Hematopoietic multipotent progenitor cell treated with erythropoietin and hydrocortisone succinate and interleukin-3 and kit ligand, for 4 days (in vitro differentiated cells): ENCODE data around the gene AP3B1.
"Not testable (repeated sequence)": the region's sequence is repeated elsewhere in the genome, so short reads cannot be mapped to it uniquely, and the experiment has no call there.

Experiments used
- DNase-seq: peaks from one replicate; pipeline ENCODE4 v3.0.0-alpha.2; 2015

AP3B1 gene

DNA sequence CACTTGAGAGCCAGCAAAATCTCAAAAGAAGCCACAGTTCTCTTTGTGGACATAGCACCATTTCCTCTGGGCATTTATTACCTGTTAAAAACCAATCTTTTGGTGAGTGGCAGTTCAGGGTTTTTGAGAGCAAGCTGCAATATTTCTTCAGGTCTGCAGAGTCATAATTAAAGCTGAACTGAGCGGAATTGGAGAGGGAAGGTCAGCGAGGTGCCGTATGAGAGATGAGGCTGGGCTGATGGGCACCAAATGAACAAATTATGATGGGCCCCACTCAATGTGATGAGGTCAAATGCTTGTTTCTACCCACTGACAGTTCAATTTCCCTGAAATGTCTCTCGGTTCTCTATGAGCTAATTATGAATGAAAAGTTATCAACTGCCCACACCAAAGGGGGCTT lies 231.9 kb downstream of the AP3B1 start:
- DNase-seq: no peak

GRCh38 chr5:78060421-78060820 lies 234.1 kb downstream of the AP3B1 start:
- DNase-seq: no peak

DNA sequence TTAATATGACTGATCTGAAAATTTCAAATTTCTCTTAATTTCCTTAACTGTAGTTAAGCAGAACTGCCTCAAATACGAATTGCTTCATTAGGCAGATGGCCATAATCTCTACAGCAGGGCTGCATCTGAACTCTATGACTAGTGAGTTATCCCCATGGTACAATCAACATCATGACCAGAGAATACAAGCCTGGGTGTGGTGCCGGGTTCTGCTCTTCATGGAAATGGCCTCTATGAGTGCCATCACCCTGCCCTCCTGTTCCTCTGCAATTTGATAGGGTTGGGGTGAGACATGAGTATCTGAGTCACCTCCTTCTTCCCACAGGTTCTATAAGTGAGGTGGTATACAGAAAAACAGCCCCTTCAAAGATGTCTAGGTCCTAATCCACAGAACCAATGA lies 235.9 kb downstream of the AP3B1 start:
- no peak for DNase-seq

DNA sequence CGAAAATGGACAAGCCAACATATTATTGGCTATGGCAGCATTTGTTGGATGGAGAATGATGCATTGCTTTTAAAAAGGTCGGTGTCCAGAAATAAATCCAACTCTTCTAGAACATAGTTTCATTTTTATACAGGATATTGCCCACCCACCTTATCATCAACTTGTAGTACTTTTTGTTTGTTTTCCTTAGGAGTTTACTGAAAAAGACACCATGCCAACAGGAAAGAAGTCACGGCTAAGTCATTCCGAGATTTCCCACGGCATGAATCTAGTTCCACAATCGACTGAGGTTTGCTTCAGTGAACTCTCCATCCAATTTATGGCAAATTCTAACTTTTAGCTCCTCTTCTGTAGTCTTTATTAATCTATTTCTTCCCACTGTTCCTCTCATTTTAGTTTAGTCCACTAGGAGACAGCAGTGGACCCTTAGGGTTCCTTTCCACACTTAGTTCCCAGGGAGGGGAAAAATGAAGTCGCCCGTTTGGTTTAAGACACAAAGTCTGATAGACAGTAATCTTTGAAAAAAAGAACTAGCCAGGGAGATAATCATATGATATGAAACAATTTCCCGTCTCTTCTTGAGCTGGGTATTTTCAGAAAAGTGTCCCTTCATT lies 237.5 kb downstream of the AP3B1 start:
- DNase-seq: no peak

- DNase-seq: no peak
Measured at GRCh38 chr5:78056053-78056452, 238.4 kb downstream of the AP3B1 start.

GRCh38 chr5:78050888-78051287 lies 243.6 kb downstream of the AP3B1 start:
- DNase-seq: peak; percentile 88

GRCh38 chr5:78046823-78047222 lies 247.7 kb downstream of the AP3B1 start:
- not testable (repeated sequence) for DNase-seq

- DNase-seq: no peak
Measured at GRCh38 chr5:78046006-78046405, 248.5 kb downstream of the AP3B1 start.

DNA sequence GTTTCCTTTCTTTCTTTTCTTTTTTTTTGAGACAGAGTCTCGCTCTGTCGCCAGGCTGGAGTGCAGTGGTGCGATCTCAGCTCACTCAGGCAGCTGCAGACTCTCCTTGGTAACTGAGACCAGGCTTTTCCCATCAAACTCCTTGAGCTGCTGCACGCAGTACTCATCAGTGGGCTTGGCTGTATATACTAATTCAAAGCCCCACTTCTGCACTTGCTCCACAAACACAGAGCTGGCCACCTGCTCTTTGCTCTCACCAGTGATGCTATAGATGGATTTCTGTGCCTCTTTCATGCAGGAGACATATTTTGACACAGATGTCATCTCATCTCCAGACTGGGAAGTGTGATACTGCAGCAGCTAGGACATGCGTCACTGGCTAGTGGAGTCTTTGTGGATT lies 252.7 kb downstream of the AP3B1 start:
- DNase-seq: no peak

GRCh38 chr5:78025540-78025939 lies 269.0 kb downstream of the AP3B1 start:
- no peak for DNase-seq

DNA sequence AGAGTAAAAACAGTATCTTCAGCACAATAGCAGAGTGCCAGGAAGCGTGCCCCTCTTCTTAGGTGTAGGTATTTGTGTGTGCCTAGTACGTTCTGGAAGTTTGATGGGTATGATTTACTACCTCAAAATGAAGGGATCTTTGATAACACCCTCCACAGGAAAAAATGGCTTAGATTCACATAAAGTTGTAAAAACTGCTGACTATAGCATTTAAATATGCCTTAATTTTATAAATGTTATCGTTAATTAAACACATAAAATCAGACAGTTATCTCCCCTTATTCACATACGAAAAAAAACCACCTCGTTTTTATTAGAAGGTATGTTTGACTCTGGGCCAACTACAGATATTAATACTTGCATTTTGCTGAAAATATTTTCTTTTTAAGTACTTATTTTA lies 274.8 kb downstream of the AP3B1 start:
- DNase-seq: no peak

- no peak for DNase-seq
Measured at GRCh38 chr5:78016863-78017529, 277.5 kb downstream of the AP3B1 start.

GRCh38 chr5:78009937-78010527 lies 284.5 kb downstream of the AP3B1 start:
- no peak for DNase-seq

GRCh38 chr5:78008356-78008967 lies 286.0 kb downstream of the AP3B1 start:
- peak; percentile 72 for DNase-seq

DNA sequence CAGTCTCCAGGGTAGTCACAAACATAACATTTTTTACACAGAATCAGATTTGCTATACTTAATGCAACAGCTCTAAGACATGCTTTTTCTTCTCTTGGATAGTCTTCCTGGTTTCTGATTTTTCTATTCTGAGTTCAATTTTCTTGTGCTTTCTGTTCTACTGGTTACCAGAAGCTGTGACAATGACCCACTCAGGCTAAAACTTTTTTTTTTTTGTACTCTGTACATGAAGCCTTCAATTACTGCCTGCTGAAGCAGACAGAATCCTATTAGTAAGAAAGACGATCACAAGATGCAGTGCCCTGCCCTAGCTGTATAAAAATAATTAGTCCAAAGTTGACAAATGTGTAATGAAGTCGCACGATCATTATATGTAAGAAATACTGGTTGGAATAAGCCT lies 287.3 kb downstream of the AP3B1 start:
- DNase-seq: no peak

- no peak for DNase-seq
Measured at GRCh38 chr5:78006449-78006848, 288.0 kb downstream of the AP3B1 start.

DNA sequence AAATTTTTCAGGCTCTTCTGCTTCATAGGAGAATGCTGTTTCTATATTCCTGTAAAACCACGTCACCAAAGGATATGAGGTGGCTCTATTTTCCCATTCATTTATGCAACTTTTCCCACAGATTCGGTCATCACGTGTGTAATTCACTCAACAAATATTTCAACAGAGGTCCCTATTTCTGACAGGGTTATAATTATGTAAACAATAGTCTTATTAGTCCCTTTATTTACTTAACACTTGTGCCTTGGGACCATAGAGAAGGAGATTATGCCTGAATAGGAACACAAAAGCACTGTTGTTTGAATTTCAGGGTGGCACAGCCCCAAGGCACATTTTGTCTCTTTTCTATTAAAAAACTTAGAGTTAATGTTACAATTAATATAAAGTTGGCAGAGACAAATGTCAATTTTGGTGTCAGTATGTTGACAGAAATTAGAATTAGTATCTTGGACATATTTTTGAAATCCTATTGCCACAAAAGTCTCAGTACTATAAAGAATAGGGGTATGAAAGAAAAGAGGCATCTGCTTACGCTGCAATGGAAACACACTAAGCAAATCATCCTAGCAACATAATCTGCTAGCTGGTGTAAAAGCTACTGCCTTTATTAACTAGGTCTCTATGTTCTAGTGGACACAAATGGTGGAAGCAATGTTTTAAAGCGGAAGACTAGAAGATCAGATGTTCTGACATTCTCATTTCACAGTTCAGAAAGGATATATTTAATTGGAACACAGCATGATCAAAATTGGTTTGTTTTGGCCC lies 289.3 kb downstream of the AP3B1 start:
- no peak for DNase-seq

DNA sequence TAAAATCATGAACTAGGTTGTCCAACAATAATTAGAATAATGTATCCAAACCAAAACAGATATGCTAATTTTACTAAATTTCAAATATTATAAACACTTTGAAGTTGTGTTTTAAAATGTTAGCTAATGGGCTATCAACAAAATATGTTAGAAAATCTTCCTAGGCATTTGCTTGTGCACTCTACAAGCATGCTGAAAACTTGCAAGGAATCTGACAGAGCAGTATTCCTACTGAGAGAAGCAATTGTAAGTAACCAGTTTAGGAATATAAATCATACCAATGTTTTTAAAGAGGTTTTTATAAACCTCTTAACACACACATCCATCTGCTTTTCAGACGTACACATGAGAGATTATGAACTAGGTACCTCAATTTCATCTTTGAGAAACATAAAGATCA lies 289.9 kb downstream of the AP3B1 start:
- no peak for DNase-seq

- no peak for DNase-seq
Measured at GRCh38 chr5:78003919-78004318, 290.6 kb downstream of the AP3B1 start.

DNA sequence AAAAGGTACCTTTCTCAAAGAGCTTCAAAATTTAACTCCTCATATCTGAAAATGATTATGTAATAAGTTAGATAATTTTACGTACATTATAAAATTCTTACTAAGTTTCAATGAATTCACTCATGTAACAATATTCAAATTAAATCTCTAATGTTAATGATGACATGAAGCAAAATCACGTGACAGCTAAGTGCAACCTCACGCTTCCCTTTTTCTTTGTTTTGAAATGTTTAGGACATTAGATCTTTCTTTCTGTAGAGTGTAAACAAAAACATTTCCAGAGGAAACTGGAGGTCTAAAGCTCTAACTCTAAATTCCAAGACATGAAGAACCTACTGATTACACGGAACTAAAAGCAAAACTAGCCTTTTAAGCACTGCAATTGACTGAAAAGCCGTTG lies 291.0 kb downstream of the AP3B1 start:
- no peak for DNase-seq

GRCh38 chr5:78002690-78003089 lies 291.8 kb downstream of the AP3B1 start:
- no peak for DNase-seq

DNA sequence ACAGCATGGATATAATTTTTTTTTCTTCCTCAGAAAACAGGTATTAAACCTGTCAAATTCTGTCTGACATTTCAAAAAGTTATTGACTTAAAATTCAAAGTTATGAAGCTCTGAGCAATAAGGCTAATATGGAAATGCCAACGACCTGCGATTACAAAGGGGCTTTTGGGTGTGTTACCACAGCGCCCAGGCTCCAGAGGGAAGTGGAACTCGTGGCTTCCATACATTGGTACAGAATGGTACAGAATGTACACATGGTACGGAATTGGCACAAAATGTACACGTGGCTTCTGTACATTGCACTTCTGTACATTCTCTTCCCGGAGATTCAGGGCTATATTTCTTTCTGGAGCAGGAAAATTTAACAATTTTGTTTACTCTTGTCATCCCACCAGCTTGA lies 293.3 kb downstream of the AP3B1 start:
- no peak for DNase-seq

GRCh38 chr5:78000191-78000590 lies 294.3 kb downstream of the AP3B1 start:
- DNase-seq: no peak
